ENCODE data around the gene TMEM169. TPM values are rescaled to one million over a fixed set of nuclear protein-coding genes. Genes with fewer than 3 reads are reported as not detected.

TMEM169 gene
- polyA plus RNA-seq, 1 donor from 2014 or later: 29.6 TPM

DNA sequence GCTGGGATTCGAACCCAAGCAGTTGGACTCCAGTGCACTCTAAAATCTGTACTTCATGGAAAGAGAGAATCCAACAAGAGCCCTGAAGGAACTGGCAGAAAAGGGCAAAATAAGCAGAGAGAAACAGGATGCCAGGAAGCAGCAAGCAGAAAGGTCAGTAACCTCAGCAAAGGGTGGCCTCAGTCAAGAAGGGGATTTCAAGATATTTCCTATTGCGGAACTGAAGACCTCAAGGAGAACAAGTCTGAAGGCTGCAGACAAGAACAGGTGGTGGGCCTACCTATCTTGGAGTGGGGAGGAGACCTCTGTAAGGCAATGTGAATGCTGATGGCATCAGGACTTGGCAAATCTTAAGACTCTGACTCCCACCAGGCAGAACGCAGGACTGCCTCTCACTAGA, 48.3 kb upstream of the TMEM169 start:
- TF ChIP-seq TAF1 (IDR thresholded peaks at IDR 0.05; ENCODE audit: low read depth): no peak
- TF ChIP-seq, protein P1, sequence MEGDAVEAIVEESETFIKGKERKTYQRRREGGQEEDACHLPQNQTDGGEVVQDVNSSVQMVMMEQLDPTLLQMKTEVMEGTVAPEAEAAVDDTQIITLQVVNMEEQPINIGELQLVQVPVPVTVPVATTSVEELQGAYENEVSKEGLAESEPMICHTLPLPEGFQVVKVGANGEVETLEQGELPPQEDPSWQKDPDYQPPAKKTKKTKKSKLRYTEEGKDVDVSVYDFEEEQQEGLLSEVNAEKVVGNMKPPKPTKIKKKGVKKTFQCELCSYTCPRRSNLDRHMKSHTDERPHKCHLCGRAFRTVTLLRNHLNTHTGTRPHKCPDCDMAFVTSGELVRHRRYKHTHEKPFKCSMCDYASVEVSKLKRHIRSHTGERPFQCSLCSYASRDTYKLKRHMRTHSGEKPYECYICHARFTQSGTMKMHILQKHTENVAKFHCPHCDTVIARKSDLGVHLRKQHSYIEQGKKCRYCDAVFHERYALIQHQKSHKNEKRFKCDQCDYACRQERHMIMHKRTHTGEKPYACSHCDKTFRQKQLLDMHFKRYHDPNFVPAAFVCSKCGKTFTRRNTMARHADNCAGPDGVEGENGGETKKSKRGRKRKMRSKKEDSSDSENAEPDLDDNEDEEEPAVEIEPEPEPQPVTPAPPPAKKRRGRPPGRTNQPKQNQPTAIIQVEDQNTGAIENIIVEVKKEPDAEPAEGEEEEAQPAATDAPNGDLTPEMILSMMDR (IDR thresholded peaks at IDR 0.05; ENCODE audit: poor library complexity, severe bottlenecking): no peak
- TF ChIP-seq SMC3 (conservative IDR thresholded peaks at IDR 0.05; ENCODE audit: poor library complexity): no peak
- no peak for TF ChIP-seq EZH2 (IDR thresholded peaks at IDR 0.05; ENCODE audit: borderline replicate concordance, insufficient read depth, low read length, poor library complexity, severe bottlenecking)
- TF ChIP-seq EP300 (conservative IDR thresholded peaks at IDR 0.05; ENCODE audit: poor library complexity, severe bottlenecking): no peak
- TF ChIP-seq POLR2AphosphoS5 (IDR thresholded peaks at IDR 0.05): no peak
- TF ChIP-seq MXI1 (conservative IDR thresholded peaks at IDR 0.05; ENCODE audit: poor library complexity, severe bottlenecking): no peak
- TF ChIP-seq, protein P2, sequence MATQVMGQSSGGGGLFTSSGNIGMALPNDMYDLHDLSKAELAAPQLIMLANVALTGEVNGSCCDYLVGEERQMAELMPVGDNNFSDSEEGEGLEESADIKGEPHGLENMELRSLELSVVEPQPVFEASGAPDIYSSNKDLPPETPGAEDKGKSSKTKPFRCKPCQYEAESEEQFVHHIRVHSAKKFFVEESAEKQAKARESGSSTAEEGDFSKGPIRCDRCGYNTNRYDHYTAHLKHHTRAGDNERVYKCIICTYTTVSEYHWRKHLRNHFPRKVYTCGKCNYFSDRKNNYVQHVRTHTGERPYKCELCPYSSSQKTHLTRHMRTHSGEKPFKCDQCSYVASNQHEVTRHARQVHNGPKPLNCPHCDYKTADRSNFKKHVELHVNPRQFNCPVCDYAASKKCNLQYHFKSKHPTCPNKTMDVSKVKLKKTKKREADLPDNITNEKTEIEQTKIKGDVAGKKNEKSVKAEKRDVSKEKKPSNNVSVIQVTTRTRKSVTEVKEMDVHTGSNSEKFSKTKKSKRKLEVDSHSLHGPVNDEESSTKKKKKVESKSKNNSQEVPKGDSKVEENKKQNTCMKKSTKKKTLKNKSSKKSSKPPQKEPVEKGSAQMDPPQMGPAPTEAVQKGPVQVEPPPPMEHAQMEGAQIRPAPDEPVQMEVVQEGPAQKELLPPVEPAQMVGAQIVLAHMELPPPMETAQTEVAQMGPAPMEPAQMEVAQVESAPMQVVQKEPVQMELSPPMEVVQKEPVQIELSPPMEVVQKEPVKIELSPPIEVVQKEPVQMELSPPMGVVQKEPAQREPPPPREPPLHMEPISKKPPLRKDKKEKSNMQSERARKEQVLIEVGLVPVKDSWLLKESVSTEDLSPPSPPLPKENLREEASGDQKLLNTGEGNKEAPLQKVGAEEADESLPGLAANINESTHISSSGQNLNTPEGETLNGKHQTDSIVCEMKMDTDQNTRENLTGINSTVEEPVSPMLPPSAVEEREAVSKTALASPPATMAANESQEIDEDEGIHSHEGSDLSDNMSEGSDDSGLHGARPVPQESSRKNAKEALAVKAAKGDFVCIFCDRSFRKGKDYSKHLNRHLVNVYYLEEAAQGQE (IDR thresholded peaks at IDR 0.05; ENCODE audit: borderline replicate concordance): no peak
- no peak for TF ChIP-seq RAD21 (conservative IDR thresholded peaks at IDR 0.05)
- H3F3A ChIP-seq (ENCODE audit: insufficient read depth, low read length, poor library complexity, severe bottlenecking): no peaks in the 10 kb centered on the region

GRCh38 chr2:216034065-216034464, 47.7 kb upstream of the TMEM169 start:
- Histone ChIP-seq H3K27ac (ENCODE audit: low read length) (no peak overlapping the region), H3K36me3 (ENCODE audit: insufficient read depth, low read length) (peaks cover 10% of the 10 kb centered on the region), H3K9me2 (ENCODE audit: insufficient read depth, low read length) (no peaks in the 10 kb centered on the region), H3K79me2 (replicated peaks; ENCODE audit: insufficient read depth, low read length) (no peaks in the 10 kb centered on the region), H3K27me3 (ENCODE audit: insufficient read depth, low read depth, low read length) (no peaks in the 10 kb centered on the region), H3K4me2 (ENCODE audit: low read length) (no peak overlapping the region), H3K9me3 (ENCODE audit: low read length) (no peaks in the 10 kb centered on the region), H4K20me1 (ENCODE audit: insufficient read depth) (no peaks in the 10 kb centered on the region), H2AFZ (ENCODE audit: low read depth, low read length) (no peak overlapping the region), H3F3A (ENCODE audit: insufficient read depth, low read length, poor library complexity, severe bottlenecking) (no peaks in the 10 kb centered on the region), H3K9ac (ENCODE audit: low read length) (no peak overlapping the region), H3K4me3 (ENCODE audit: low read length) (no peak overlapping the region)
- TF ChIP-seq SMC3 (conservative IDR thresholded peaks at IDR 0.05; ENCODE audit: poor library complexity): peak; percentile 61
- TF ChIP-seq, protein P1 (IDR thresholded peaks at IDR 0.05; ENCODE audit: poor library complexity, severe bottlenecking): peak; percentile 71
- TF ChIP-seq RAD21 (conservative IDR thresholded peaks at IDR 0.05): peak; percentile 37
- no peak for TF ChIP-seq MXI1 (conservative IDR thresholded peaks at IDR 0.05; ENCODE audit: poor library complexity, severe bottlenecking)
- no peak for TF ChIP-seq POLR2AphosphoS5 (IDR thresholded peaks at IDR 0.05)

More for the DNA sequence above, 48.3 kb upstream of the TMEM169 start:
- no peak overlapping the region for H3K4me3 ChIP-seq (ENCODE audit: low read length)
- H3K27ac ChIP-seq (ENCODE audit: low read length): no peak overlapping the region
- no peak overlapping the region for H3K4me2 ChIP-seq (ENCODE audit: low read length)
- H3K9me3 ChIP-seq (ENCODE audit: low read length): no peaks in the 10 kb centered on the region
- H3K27me3 ChIP-seq (ENCODE audit: insufficient read depth, low read depth, low read length): no peaks in the 10 kb centered on the region
- H3K9ac ChIP-seq (ENCODE audit: low read length): no peak overlapping the region
- peaks cover 10% of the 10 kb centered on the region for H3K36me3 ChIP-seq (ENCODE audit: insufficient read depth, low read length)
- H2AFZ ChIP-seq (ENCODE audit: low read depth, low read length): no peak overlapping the region
- H3K79me2 ChIP-seq (replicated peaks; ENCODE audit: insufficient read depth, low read length): no peaks in the 10 kb centered on the region
- no peaks in the 10 kb centered on the region for H4K20me1 ChIP-seq (ENCODE audit: insufficient read depth)
- H3K9me2 ChIP-seq (ENCODE audit: insufficient read depth, low read length): no peaks in the 10 kb centered on the region

Measured in neural cell (in vitro differentiated cells).